Measurements from ENCODE around the gene MMP2.

Gene MMP2

DNA sequence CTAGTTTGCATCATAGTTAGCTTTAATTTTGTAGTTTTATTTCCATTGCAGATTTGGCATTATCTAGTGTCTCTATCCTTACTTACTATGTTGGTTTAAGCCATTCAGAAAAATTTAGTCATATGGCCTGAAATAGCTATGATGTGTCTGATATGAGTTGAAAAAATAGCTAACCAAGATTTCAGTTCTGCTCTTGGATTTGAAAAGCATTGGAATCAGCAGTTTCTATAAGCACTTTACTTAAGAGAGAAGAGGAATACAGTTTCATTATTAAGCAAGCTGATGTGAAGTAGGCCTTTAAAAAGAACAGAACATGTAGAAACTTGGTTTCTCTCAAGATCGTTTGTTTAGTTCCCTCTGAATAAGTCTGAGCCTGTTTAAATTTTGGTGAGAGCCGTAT is 55.8 kb downstream of the MMP2 start:
- WGBS, 2 experiments: 89 to 93% methylated on average over 2 of the region's 2 CpGs
- Histone ChIP-seq H3K27me3 (ENCODE audit: control insufficient read depth, insufficient read depth, low read length, poor library complexity, severe bottlenecking) (no peaks in the 10 kb centered on the region), H3K27ac (ENCODE audit: insufficient read depth, low read depth, low read length, poor library complexity, severe bottlenecking) (no peak overlapping the region), H3K4me3 (ENCODE audit: insufficient read depth, low read depth, low read length) (no peak overlapping the region), H3K4me1 (ENCODE audit: control insufficient read depth, insufficient read depth, low read length) (no peaks in the 10 kb centered on the region), H3K36me3 (ENCODE audit: control insufficient read depth, insufficient read depth, low read length) (no peaks in the 10 kb centered on the region), H3K9me3 (ENCODE audit: control insufficient read depth, low read length) (no peaks in the 10 kb centered on the region)

DNA sequence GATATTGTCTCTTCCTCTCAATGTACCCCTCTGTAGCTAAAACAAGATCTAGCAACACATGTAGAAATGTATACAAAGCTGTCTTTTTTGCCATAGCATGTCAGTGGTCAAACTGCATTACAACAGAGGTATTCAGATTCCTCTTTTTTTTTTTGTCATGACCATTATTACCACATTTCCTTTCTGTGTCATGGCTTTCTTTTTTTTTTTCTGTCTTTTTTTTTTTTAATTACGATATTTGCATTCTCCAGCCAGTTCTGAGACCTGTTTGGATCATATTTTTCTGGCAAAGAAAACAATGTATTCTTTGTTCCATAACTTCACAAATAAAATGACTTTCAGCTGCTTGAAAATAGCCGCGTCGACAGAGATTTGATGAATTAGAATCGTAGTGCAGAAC is 60.1 kb downstream of the MMP2 start:
- Histone ChIP-seq H3K4me3 (ENCODE audit: insufficient read depth, low read depth, low read length) (no peak overlapping the region), H3K4me1 (ENCODE audit: control insufficient read depth, insufficient read depth, low read length) (no peaks in the 10 kb centered on the region), H3K9me3 (ENCODE audit: control insufficient read depth, low read length) (no peaks in the 10 kb centered on the region), H3K27me3 (ENCODE audit: control insufficient read depth, insufficient read depth, low read length, poor library complexity, severe bottlenecking) (no peaks in the 10 kb centered on the region), H3K36me3 (ENCODE audit: control insufficient read depth, insufficient read depth, low read length) (no peaks in the 10 kb centered on the region), H3K27ac (ENCODE audit: insufficient read depth, low read depth, low read length, poor library complexity, severe bottlenecking) (no peak overlapping the region)
- 70 to 78% methylated on average over 1 to 4 of the region's 5 CpGs for WGBS, 2 experiments

DNA sequence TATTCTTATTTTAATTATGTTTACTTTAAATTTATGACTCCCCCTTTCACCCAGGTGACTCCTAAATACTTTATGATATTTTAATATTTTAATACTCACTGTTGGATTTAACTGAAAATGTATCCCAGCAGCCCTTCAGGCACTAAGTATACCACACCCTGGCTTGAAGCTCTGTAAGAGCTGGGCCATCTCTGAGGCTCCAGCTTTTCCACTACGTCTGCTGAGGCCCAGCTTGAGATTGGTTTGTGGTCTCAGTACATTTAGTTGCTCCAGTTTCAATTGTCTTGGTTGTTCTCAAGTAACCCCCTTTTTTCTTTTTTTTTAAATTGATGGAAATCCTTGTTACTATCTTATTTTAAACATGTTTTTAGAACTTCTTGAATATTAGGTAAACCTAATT is 60.5 kb downstream of the MMP2 start:
- Histone ChIP-seq H3K4me1 (ENCODE audit: control insufficient read depth, insufficient read depth, low read length) (no peaks in the 10 kb centered on the region), H3K27me3 (ENCODE audit: control insufficient read depth, insufficient read depth, low read length, poor library complexity, severe bottlenecking) (no peaks in the 10 kb centered on the region), H3K4me3 (ENCODE audit: insufficient read depth, low read depth, low read length) (no peak overlapping the region), H3K27ac (ENCODE audit: insufficient read depth, low read depth, low read length, poor library complexity, severe bottlenecking) (no peak overlapping the region), H3K9me3 (ENCODE audit: control insufficient read depth, low read length) (no peaks in the 10 kb centered on the region), H3K36me3 (ENCODE audit: control insufficient read depth, insufficient read depth, low read length) (no peaks in the 10 kb centered on the region)
- 65 to 67% methylated on average over 1 of the region's 1 CpG for WGBS, 2 experiments

DNA sequence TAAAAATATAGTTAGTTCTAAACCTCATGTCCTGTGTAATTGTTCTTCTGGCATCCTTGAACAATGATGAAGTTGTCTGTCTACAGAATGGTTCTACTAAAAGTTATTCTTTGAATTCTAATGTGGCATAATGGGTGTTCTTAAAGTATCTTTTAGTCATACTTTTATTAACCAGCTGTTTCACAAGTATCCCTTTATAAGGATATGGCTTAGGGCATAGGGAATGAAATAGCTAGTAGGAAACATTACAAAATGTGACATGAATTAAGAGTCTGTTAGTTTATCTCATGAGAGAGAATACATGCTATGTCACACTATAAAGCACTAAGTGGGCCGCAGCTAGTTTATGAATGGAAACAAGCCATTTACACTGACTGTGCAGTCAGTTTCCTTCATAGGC is 61.2 kb downstream of the MMP2 start:
- H3K4me1 ChIP-seq (ENCODE audit: control insufficient read depth, insufficient read depth, low read length): no peaks in the 10 kb centered on the region
- no peak overlapping the region for H3K27ac ChIP-seq (ENCODE audit: insufficient read depth, low read depth, low read length, poor library complexity, severe bottlenecking)
- 95 to 100% methylated on average over 1 of the region's 1 CpG for WGBS, 2 experiments

DNA sequence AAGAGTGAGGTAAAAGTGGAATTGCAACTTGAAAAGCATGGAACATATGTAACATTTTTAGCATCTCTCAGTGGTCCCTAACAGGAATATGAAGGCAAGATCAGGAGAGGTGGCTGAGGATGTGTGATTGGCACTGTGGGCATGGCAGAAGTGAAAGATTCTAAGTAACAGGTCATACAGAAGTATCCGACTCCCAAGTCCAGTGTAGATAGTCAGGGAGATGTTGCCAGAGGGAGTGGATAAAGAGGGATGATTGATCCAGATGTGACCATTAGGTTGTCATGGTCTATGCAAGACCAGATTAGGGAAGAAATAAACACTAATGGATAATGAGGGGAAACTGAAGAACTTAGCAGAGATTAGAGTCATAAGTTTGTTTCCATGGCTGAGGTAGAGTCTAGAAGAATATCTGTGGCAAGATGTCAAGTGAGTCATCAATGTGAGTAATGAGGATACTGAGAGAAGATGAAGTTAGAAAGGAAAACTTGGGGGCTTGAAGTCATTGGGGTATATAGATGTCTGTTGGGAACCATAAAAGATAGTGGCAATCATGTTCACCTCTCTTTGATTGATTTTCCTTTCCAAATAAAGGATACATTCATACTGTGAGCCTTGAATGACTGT is 63.6 kb downstream of the MMP2 start:
- Histone ChIP-seq H3K36me3 (ENCODE audit: control insufficient read depth, insufficient read depth, low read length) (no peaks in the 10 kb centered on the region), H3K9me3 (ENCODE audit: control insufficient read depth, low read length) (no peaks in the 10 kb centered on the region), H3K4me1 (ENCODE audit: control insufficient read depth, insufficient read depth, low read length) (no peaks in the 10 kb centered on the region), H3K27me3 (ENCODE audit: control insufficient read depth, insufficient read depth, low read length, poor library complexity, severe bottlenecking) (no peaks in the 10 kb centered on the region), H3K4me3 (ENCODE audit: insufficient read depth, low read depth, low read length) (no peak overlapping the region), H3K27ac (ENCODE audit: insufficient read depth, low read depth, low read length, poor library complexity, severe bottlenecking) (no peak overlapping the region)
- 97 to 98% methylated on average over 1 of the region's 1 CpG for WGBS, 2 experiments

More for the DNA sequence above, 61.2 kb downstream of the MMP2 start:
- Histone ChIP-seq H3K9me3 (ENCODE audit: control insufficient read depth, low read length) (no peaks in the 10 kb centered on the region), H3K4me3 (ENCODE audit: insufficient read depth, low read depth, low read length) (no peak overlapping the region), H3K36me3 (ENCODE audit: control insufficient read depth, insufficient read depth, low read length) (no peaks in the 10 kb centered on the region), H3K27me3 (ENCODE audit: control insufficient read depth, insufficient read depth, low read length, poor library complexity, severe bottlenecking) (no peaks in the 10 kb centered on the region)

DNA sequence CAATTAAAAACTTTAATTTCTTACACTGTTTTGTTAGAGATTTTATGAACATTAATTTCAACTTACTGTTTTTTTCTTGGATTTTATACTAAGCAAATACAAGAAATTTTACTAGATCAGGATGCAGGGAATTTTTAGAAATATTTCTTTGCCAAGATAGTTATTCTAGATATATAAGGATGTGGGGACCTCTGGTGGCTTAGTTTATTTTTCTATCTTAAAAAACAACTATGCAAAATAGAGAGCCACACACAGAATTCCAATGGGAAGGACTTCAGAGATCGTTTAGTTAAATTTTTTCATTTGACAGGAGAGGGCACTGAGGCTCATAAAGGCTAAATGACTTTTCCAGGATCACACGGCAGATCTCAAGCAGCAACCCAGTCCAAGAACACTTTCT is 64.5 kb downstream of the MMP2 start:
- WGBS, 2 experiments: 73 to 82% methylated on average over 2 of the region's 2 CpGs
- Histone ChIP-seq H3K4me1 (ENCODE audit: control insufficient read depth, insufficient read depth, low read length) (no peaks in the 10 kb centered on the region), H3K27me3 (ENCODE audit: control insufficient read depth, insufficient read depth, low read length, poor library complexity, severe bottlenecking) (no peaks in the 10 kb centered on the region), H3K36me3 (ENCODE audit: control insufficient read depth, insufficient read depth, low read length) (no peaks in the 10 kb centered on the region), H3K9me3 (ENCODE audit: control insufficient read depth, low read length) (no peaks in the 10 kb centered on the region), H3K27ac (ENCODE audit: insufficient read depth, low read depth, low read length, poor library complexity, severe bottlenecking) (no peak overlapping the region), H3K4me3 (ENCODE audit: insufficient read depth, low read depth, low read length) (no peak overlapping the region)

DNA sequence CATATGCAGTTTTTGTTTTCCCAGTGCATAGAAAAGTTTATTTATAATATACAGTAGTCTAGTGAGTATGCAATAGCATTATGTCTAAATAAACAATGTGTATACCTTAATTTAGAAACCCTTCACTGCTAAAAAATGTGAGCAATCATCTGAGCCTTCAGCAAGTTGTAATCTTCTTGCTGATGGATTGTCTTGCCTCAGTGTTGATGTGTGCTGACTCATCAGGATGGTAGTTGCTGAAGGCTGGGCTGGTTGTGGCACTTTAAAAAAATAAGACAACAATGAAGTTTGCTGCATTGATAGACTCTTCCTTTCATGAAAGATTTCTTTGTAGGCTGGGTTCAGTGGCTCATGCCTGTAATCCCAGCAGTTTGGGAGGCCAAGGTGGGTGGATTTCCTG is 73.6 kb downstream of the MMP2 start:
- Histone ChIP-seq H3K27me3 (ENCODE audit: control insufficient read depth, insufficient read depth, low read length, poor library complexity, severe bottlenecking) (no peaks in the 10 kb centered on the region), H3K9me3 (ENCODE audit: control insufficient read depth, low read length) (no peaks in the 10 kb centered on the region), H3K4me3 (ENCODE audit: insufficient read depth, low read depth, low read length) (no peak overlapping the region), H3K36me3 (ENCODE audit: control insufficient read depth, insufficient read depth, low read length) (no peaks in the 10 kb centered on the region), H3K4me1 (ENCODE audit: control insufficient read depth, insufficient read depth, low read length) (no peaks in the 10 kb centered on the region), H3K27ac (ENCODE audit: insufficient read depth, low read depth, low read length, poor library complexity, severe bottlenecking) (no peak overlapping the region)

DNA sequence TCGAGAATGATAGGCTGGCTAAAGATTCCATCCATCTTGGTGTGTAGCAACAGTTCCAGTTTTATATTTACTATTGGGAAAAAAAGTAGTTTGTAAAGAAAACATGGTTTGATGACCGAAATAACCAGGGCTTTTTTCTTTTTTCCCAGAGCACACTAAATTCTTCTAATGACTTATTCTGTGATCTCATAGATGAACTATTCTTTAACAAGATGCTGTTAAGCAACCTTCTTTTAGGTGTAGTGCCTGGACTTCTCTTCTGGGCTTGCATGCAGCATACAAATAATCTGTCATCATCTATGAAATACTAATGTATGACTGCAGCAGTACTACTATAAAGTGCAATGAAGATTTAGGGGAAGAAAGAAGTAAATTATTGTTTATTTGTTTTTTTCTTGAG is 76.4 kb downstream of the MMP2 start:
- Histone ChIP-seq H3K27me3 (ENCODE audit: control insufficient read depth, insufficient read depth, low read length, poor library complexity, severe bottlenecking) (no peaks in the 10 kb centered on the region), H3K4me1 (ENCODE audit: control insufficient read depth, insufficient read depth, low read length) (no peaks in the 10 kb centered on the region), H3K4me3 (ENCODE audit: insufficient read depth, low read depth, low read length) (no peak overlapping the region), H3K27ac (ENCODE audit: insufficient read depth, low read depth, low read length, poor library complexity, severe bottlenecking) (no peak overlapping the region), H3K9me3 (ENCODE audit: control insufficient read depth, low read length) (no peaks in the 10 kb centered on the region), H3K36me3 (ENCODE audit: control insufficient read depth, insufficient read depth, low read length) (no peaks in the 10 kb centered on the region)
- WGBS, 2 experiments: 86 to 97% methylated on average over 2 of the region's 2 CpGs
